ENCODE measurements around the gene SUSD1. TPM values are rescaled to one million over a fixed set of nuclear protein-coding genes. Genes with fewer than 3 reads are reported as not detected.

SUSD1 gene
- total RNA-seq, 3 donors from 2014 or later, result 6.4 to 17.3 (median 13.1) TPM

- peaks cover 0 to 3% of the 10 kb centered on the region in 2 donors for H3K4me1 ChIP-seq
- intact Hi-C loops (cut with DNase I; ENCODE audit: low total_unique reads), result no loop called here
- no peak for DNase-seq (ENCODE audit: low spot score in 2 of 2)
- H3K27me3 ChIP-seq, result no peaks in the 10 kb centered on the region
- no peaks in the 10 kb centered on the region for H3K9me3 ChIP-seq
- no peaks in the 10 kb centered on the region for H3K36me3 ChIP-seq
- no peak overlapping the region for H3K4me3 ChIP-seq
- H3K27ac ChIP-seq, result no peak overlapping the region
- no peak for TF ChIP-seq POLR2A (IDR thresholded peaks at IDR 0.05)
- no peak for TF ChIP-seq POLR2AphosphoS5 (IDR thresholded peaks at IDR 0.05)
- TF ChIP-seq, protein P1, sequence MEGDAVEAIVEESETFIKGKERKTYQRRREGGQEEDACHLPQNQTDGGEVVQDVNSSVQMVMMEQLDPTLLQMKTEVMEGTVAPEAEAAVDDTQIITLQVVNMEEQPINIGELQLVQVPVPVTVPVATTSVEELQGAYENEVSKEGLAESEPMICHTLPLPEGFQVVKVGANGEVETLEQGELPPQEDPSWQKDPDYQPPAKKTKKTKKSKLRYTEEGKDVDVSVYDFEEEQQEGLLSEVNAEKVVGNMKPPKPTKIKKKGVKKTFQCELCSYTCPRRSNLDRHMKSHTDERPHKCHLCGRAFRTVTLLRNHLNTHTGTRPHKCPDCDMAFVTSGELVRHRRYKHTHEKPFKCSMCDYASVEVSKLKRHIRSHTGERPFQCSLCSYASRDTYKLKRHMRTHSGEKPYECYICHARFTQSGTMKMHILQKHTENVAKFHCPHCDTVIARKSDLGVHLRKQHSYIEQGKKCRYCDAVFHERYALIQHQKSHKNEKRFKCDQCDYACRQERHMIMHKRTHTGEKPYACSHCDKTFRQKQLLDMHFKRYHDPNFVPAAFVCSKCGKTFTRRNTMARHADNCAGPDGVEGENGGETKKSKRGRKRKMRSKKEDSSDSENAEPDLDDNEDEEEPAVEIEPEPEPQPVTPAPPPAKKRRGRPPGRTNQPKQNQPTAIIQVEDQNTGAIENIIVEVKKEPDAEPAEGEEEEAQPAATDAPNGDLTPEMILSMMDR (IDR thresholded peaks at IDR 0.05), result no peak
Measured at GRCh38 chr9:111991179-111991578, 183.9 kb downstream of the SUSD1 start.

Other genes starting within 250 kb of the SUSD1 start
- gene PTBP3, start 158.3 kb upstream of the SUSD1 start, total RNA-seq, result 10 to 100 TPM; 30.6 to 80.2 (median 50.5) TPM
- gene HSDL2, start 204.8 kb upstream of the SUSD1 start, total RNA-seq, result 100 to 1,000 TPM in 1 of 3 donors, 10 to 100 TPM in 2; 30.7 to 124 (median 52.8) TPM